Aorta (tissue), 5 donors: ENCODE results near the gene DDX53. TPM values are rescaled to one million over a fixed set of nuclear protein-coding genes. Genes with fewer than 3 reads are reported as not detected.

ENCODE experiments used
- ATAC-seq: fragments of 200-7000 bp; cut with Tn5 transposase; one replicate; pipeline ENCODE4 v1.9.1; 2022; ENCODE audit warnings: moderate library complexity; ENCODE audit not compliant: low FRiP score
- DNase-seq, 2 donors: peaks; one replicate each; pipeline ENCODE4 v3.0.0-alpha.2; 2020
- H3K27ac ChIP-seq, 2 donors: one replicate each; pipeline ENCODE4 v1.5.1; 2013; ENCODE audit warnings: low read length in 2 of 2, mild to moderate bottlenecking in 2 of 2, moderate library complexity in 2 of 2, control low read depth in 1 of 2, inconsistent platforms in 1 of 2, low read depth in 1 of 2
- H3K27me3 ChIP-seq, 2 donors: one replicate each; pipeline ENCODE4 v1.6.1; 2013; ENCODE audit warnings: control low read depth in 1 of 2, low read length in 1 of 2, mild to moderate bottlenecking in 1 of 2, moderate library complexity in 1 of 2; ENCODE audit not compliant: insufficient read depth in 2 of 2, control insufficient read depth in 1 of 2
- H3K36me3 ChIP-seq, 2 donors: one replicate each; pipeline ENCODE4 v1.6.1; 2013; ENCODE audit warnings: control low read depth in 1 of 2, low read length in 1 of 2, mild to moderate bottlenecking in 1 of 2; ENCODE audit not compliant: insufficient read depth in 2 of 2, control insufficient read depth in 1 of 2
- H3K4me1 ChIP-seq, 2 donors: one replicate each; pipeline ENCODE4 v1.6.1; 2013; ENCODE audit warnings: low read length in 2 of 2, control low read depth in 1 of 2, mild to moderate bottlenecking in 1 of 2, moderate library complexity in 1 of 2; ENCODE audit not compliant: insufficient read depth in 2 of 2, control insufficient read depth in 1 of 2
- H3K4me3 ChIP-seq, 2 donors: one replicate each; pipeline ENCODE4 v1.5.1; 2013; ENCODE audit warnings: low read length in 2 of 2, control low read depth in 1 of 2, mild to moderate bottlenecking in 1 of 2
- H3K9me3 ChIP-seq: one replicate; pipeline ENCODE4 v1.6.1; 2013; ENCODE audit warnings: mild to moderate bottlenecking, low read length; ENCODE audit not compliant: control insufficient read depth
- WGBS, 2 donors: extraction: QIAGEN DNeasy Blood & Tissue Kit; methylation state at CpG; one replicate each; pipeline ENCODE4 v1.1.7; 2013; 5-methylcytosine and 5-hydroxymethylcytosine counted together
- intact Hi-C, 2 donors: fragments of 100-400 bp; cut with DNase I; formaldehyde crosslinking; loops; one replicate each; pipeline versions ENCODE4 v1.14.2 to v1.15.0; 2022
- polyA plus RNA-seq, 2 donors: library from polyadenylated mRNA; stranded (reverse); fragments of 200-250 nt; gene quantifications; one replicate each; pipeline ENCODE4 v1.2.3, GENCODE V29; 2013
- total RNA-seq, 2 donors: library from RNA; stranded (reverse); fragmentation: NEBNext Ultra II Directional; extraction: Animal tissue kit (Norgen Biotek cat#: 25700); gene quantifications; one replicate each; pipeline ENCODE4 v1.2.1, GENCODE V29; 2021
- donor health status: healthy with polysubstance abuse.
- donor health status: Bipolar disorder and iron deficiency.
- donor health status: DM: no; HTN: no; CAD: no.
- donor health status: DM: no; HTN: no; CAD: no.
- donor health status: DM: yes; HTN: yes; CAD: no.

The DDX53 gene
- total and polyA plus RNA-seq, 4 donors = not detected

GRCh38 chrX:22970861-22971260 is 28.9 kb upstream of the DDX53 start:
- intact Hi-C loops = no loop called here
- Histone ChIP-seq H3K9me3 (no peaks in the 10 kb centered on the region), H3K27me3 (no peaks in the 10 kb centered on the region), H3K4me3 (no peak overlapping the region), H3K27ac (no peak overlapping the region), H3K36me3 (no peaks in the 10 kb centered on the region), H3K4me1 (no peaks in the 10 kb centered on the region)
- no peak for ATAC-seq
- WGBS, 2 donors = 40 to 95% methylated on average over 1 of the region's 1 CpG
- DNase-seq = no peak

GRCh38 chrX:22974616-22975015 is 25.1 kb upstream of the DDX53 start:
- intact Hi-C loops = no loop called here
- WGBS, 2 donors = 78 to 92% methylated on average over 4 of the region's 4 CpGs
- Histone ChIP-seq H3K9me3 (no peaks in the 10 kb centered on the region), H3K4me1 (no peaks in the 10 kb centered on the region), H3K4me3 (no peak overlapping the region), H3K36me3 (no peaks in the 10 kb centered on the region), H3K27me3 (no peaks in the 10 kb centered on the region), H3K27ac (no peak overlapping the region)
- ATAC-seq = no peak
- no peak for DNase-seq

- Histone ChIP-seq H3K4me3 (no peak overlapping the region), H3K4me1 (no peaks in the 10 kb centered on the region), H3K9me3 (no peaks in the 10 kb centered on the region), H3K27ac (no peak overlapping the region), H3K36me3 (no peaks in the 10 kb centered on the region), H3K27me3 (no peaks in the 10 kb centered on the region)
- intact Hi-C loops = no loop called here
- ATAC-seq (no peak), DNase-seq (no peak)
- WGBS, 2 donors = 55 to 80% methylated on average over 1 of the region's 1 CpG
Measured at GRCh38 chrX:22975786-22976185, 24.0 kb upstream of the DDX53 start.

- 83 to 91% methylated on average over 2 of the region's 2 CpGs for WGBS, 2 donors
- DNase-seq (no peak), ATAC-seq (no peak)
- intact Hi-C loops = no loop called here
- Histone ChIP-seq H3K4me3 (no peak overlapping the region), H3K9me3 (no peaks in the 10 kb centered on the region), H3K4me1 (no peaks in the 10 kb centered on the region), H3K36me3 (no peaks in the 10 kb centered on the region), H3K27me3 (no peaks in the 10 kb centered on the region), H3K27ac (no peak overlapping the region)
Measured at GRCh38 chrX:22985958-22986357, 13.8 kb upstream of the DDX53 start.

- intact Hi-C loops = no loop called here
- H3K36me3 ChIP-seq = no peaks in the 10 kb centered on the region
- no peak overlapping the region for H3K27ac ChIP-seq
- no peak overlapping the region for H3K4me3 ChIP-seq
- 64 to 85% methylated on average over 1 of the region's 1 CpG for WGBS, 2 donors
- no peaks in the 10 kb centered on the region for H3K27me3 ChIP-seq
- no peaks in the 10 kb centered on the region for H3K9me3 ChIP-seq
- ATAC-seq (no peak), DNase-seq (no peak)
- H3K4me1 ChIP-seq = no peaks in the 10 kb centered on the region
Measured at GRCh38 chrX:22987452-22987851, 12.3 kb upstream of the DDX53 start.

- Histone ChIP-seq H3K36me3 (no peaks in the 10 kb centered on the region), H3K27me3 (no peaks in the 10 kb centered on the region), H3K4me3 (no peak overlapping the region), H3K9me3 (no peaks in the 10 kb centered on the region), H3K27ac (no peak overlapping the region), H3K4me1 (no peaks in the 10 kb centered on the region)
- DNase-seq (no peak), ATAC-seq (no peak)
- intact Hi-C loops = no loop called here
- 33 to 42% methylated on average over 2 of the region's 2 CpGs for WGBS, 2 donors
Measured at GRCh38 chrX:23003116-23003515, 3.4 kb downstream of the DDX53 start.

- ATAC-seq (no peak), DNase-seq (no peak)
- Histone ChIP-seq H3K4me1 (no peaks in the 10 kb centered on the region), H3K9me3 (no peaks in the 10 kb centered on the region), H3K4me3 (no peak overlapping the region), H3K36me3 (no peaks in the 10 kb centered on the region), H3K27me3 (no peaks in the 10 kb centered on the region), H3K27ac (no peak overlapping the region)
- intact Hi-C loops = no loop called here
- 8 to 21% methylated on average over 1 of the region's 1 CpG for WGBS, 2 donors
Measured at GRCh38 chrX:23008431-23009099, 8.8 kb downstream of the DDX53 start.

GRCh38 chrX:23012162-23012561 is 12.4 kb downstream of the DDX53 start:
- Histone ChIP-seq H3K27ac (no peak overlapping the region), H3K4me3 (no peak overlapping the region), H3K9me3 (no peaks in the 10 kb centered on the region), H3K27me3 (no peaks in the 10 kb centered on the region), H3K36me3 (no peaks in the 10 kb centered on the region), H3K4me1 (no peaks in the 10 kb centered on the region)
- WGBS, 2 donors = 28 to 42% methylated on average over 2 of the region's 2 CpGs
- no peak for DNase-seq
- no peak for ATAC-seq
- intact Hi-C loops = no loop called here

- 60 to 83% methylated on average over 1 of the region's 1 CpG for WGBS, 2 donors
- ATAC-seq (no peak), DNase-seq (no peak)
- Histone ChIP-seq H3K9me3 (no peaks in the 10 kb centered on the region), H3K36me3 (no peaks in the 10 kb centered on the region), H3K27ac (no peak overlapping the region), H3K4me3 (no peak overlapping the region), H3K4me1 (no peaks in the 10 kb centered on the region), H3K27me3 (no peaks in the 10 kb centered on the region)
- intact Hi-C loops = no loop called here
Measured at GRCh38 chrX:23012636-23013035, 12.9 kb downstream of the DDX53 start.
